B cell (primary cell): ENCODE data around the gene LGI1. TPM values are rescaled to one million over a fixed set of nuclear protein-coding genes. Genes with fewer than 3 reads are reported as not detected.

Experiments used
- ATAC-seq: fragments of 200-7000 bp; cut with Tn5 transposase; one replicate; pipeline ENCODE4 v1.10.0; 2021; ENCODE audit warnings: low read depth, mild to moderate bottlenecking, moderate number of reproducible peaks, moderate library complexity
- CTCF ChIA-PET: fragments of 350-600 bp; sonication (Branson Sonifier 250); formaldehyde crosslinking; loops from one replicate; lab custom pipeline; 2021; ENCODE audit warnings: antibody characterized with exemption, inconsistent platforms; lab: Charles Lee
- POLR2A ChIA-PET: fragments of 350-600 bp; sonication (Branson Sonifier 250); formaldehyde crosslinking; loops from one replicate; lab custom pipeline; 2021; ENCODE audit warnings: antibody characterized with exemption; lab: Charles Lee
- DNase-seq: peaks from one replicate; pipeline ENCODE4 v3.0.0; 2013
- H2AFZ ChIP-seq: 2 replicates; pipeline ENCODE4 v1.6.1; 2012; ENCODE audit warnings: mild to moderate bottlenecking, low read depth, low read length; ENCODE audit not compliant: insufficient read depth, poor library complexity, severe bottlenecking
- H3K27ac ChIP-seq, 2 donors: 1 replicate in 1 of 2; 2 replicates in 1 of 2; pipeline ENCODE4 v1.5.1; 2012 to 2013; ENCODE audit warnings: low read length in 2 of 2, mild to moderate bottlenecking in 2 of 2, moderate library complexity in 1 of 2
- H3K27me3 ChIP-seq, 4 experiments: fragments of 200-600 bp in 1 of 4; sonication (generic) in 1 of 4; replicated peaks in 1 of 4; 1 replicate in 2 of 4; 2 replicates in 2 of 4; pipeline versions ENCODE4 v1.6.1 to v1.7.0; 2013 to 2016; ENCODE audit warnings: low read length in 3 of 4, mild to moderate bottlenecking in 2 of 4, mixed read lengths in 1 of 4, moderate library complexity in 1 of 4; ENCODE audit not compliant: insufficient read depth in 4 of 4, control insufficient read depth in 3 of 4; ENCODE audit errors: control extremely low read depth in 1 of 4
- H3K36me3 ChIP-seq, 2 experiments: replicated peaks in 1 of 2; 1 replicate in 1 of 2; 2 replicates in 1 of 2; pipeline versions ENCODE4 v1.6.1 to v1.7.1; 2013; ENCODE audit warnings: low read length in 1 of 2; ENCODE audit not compliant: insufficient read depth in 2 of 2, control insufficient read depth in 1 of 2; ENCODE audit errors: control extremely low read depth in 1 of 2, extremely low read depth in 1 of 2
- H3K4me1 ChIP-seq, 2 donors: fragments of 200-600 bp in 1 of 2; sonication (generic) in 1 of 2; 1 replicate in 1 of 2; 2 replicates in 1 of 2; pipeline versions ENCODE4 v1.5.1 to v1.6.1; 2013 to 2017; ENCODE audit warnings: low read length in 2 of 2; ENCODE audit not compliant: control insufficient read depth in 2 of 2, insufficient read depth in 2 of 2
- H3K4me2 ChIP-seq: replicated peaks from 2 replicates; pipeline ENCODE3; 2012; ENCODE audit warnings: mild to moderate bottlenecking, low read depth, low read length; ENCODE audit not compliant: poor library complexity, severe bottlenecking
- H3K4me3 ChIP-seq, 5 experiments: fragments of 200-600 bp in 1 of 5; sonication (generic) in 1 of 5; 1 replicate in 3 of 5; 2 replicates in 2 of 5; pipeline versions ENCODE4 v1.5.1 to v1.7.0; 2011 to 2016; ENCODE audit warnings: low read length in 4 of 5, mild to moderate bottlenecking in 4 of 5, low read depth in 2 of 5, control low read depth in 1 of 5, moderate library complexity in 1 of 5; ENCODE audit not compliant: insufficient read depth in 1 of 5; ENCODE audit errors: control extremely low read depth in 1 of 5, extremely low read depth in 1 of 5
- H3K79me2 ChIP-seq: fragments of 200-600 bp; sonication (generic); one replicate; pipeline ENCODE4 v1.6.0; 2016; ENCODE audit warnings: low read length; ENCODE audit not compliant: control insufficient read depth, insufficient read depth
- H3K9ac ChIP-seq: fragments of 200-600 bp; sonication (generic); 2 replicates; pipeline ENCODE4 v1.6.1; 2017; ENCODE audit warnings: mild to moderate bottlenecking, low read length, moderate library complexity
- H3K9me3 ChIP-seq, 3 donors: one replicate each; pipeline versions ENCODE4 v1.6.1 to v1.7.1; 2013; ENCODE audit warnings: low read length in 2 of 3; ENCODE audit not compliant: control insufficient read depth in 2 of 3, insufficient read depth in 1 of 3; ENCODE audit errors: control extremely low read depth in 1 of 3
- H4K20me1 ChIP-seq: 2 replicates; pipeline ENCODE4 v1.6.0; 2012; ENCODE audit warnings: mild to moderate bottlenecking, low read length; ENCODE audit not compliant: insufficient read depth, control insufficient read depth, poor library complexity, severe bottlenecking
- H3K27ac Mint-ChIP-seq: one replicate; pipeline ENCODE4 v1.8.0; 2021; ENCODE audit warnings: mixed read lengths
- H3K27me3 Mint-ChIP-seq: one replicate; pipeline ENCODE4 v1.8.0; 2021; ENCODE audit warnings: mixed read lengths
- H3K4me1 Mint-ChIP-seq: one replicate; pipeline ENCODE4 v1.8.0; 2021; ENCODE audit warnings: mixed read lengths
- H3K4me3 Mint-ChIP-seq: one replicate; pipeline ENCODE4 v1.8.0; 2021; ENCODE audit warnings: mixed read lengths
- H3K9me3 Mint-ChIP-seq: one replicate; pipeline ENCODE4 v1.8.0; 2022; ENCODE audit warnings: mixed read lengths; ENCODE audit not compliant: insufficient read depth
- CTCF ChIP-seq: fragments of 200-600 bp; IDR thresholded peaks from one replicate; pipeline ENCODE4 v1.8.0; 2022; ENCODE audit warnings: antibody characterized with exemption, mild to moderate bottlenecking
- EZH2 ChIP-seq: IDR thresholded peaks from 2 replicates; pipeline ENCODE4 v1.6.1; 2012; ENCODE audit warnings: borderline replicate concordance, low read depth, mild to moderate bottlenecking, moderate library complexity, low read length; ENCODE audit not compliant: insufficient read depth, poor library complexity, severe bottlenecking
- WGBS: methylation state at CpG from one replicate; pipeline ENCODE4 v1.1.5; 2013; ENCODE audit warnings: missing lambda C conversion rate; ENCODE audit not compliant: insufficient coverage; 5-methylcytosine and 5-hydroxymethylcytosine counted together
- intact Hi-C: fragments of 100-400 bp; cut with micrococcal nuclease; formaldehyde crosslinking; loops from one replicate; pipeline ENCODE4 v1.10.0; 2022
- polyA plus RNA-seq: library from polyadenylated mRNA; depleted of rRNA; stranded (reverse); fragments of >200 nt; gene quantifications from 2 replicates; pipeline ENCODE4 v1.2.3, GENCODE V29; 2012
- total RNA-seq, 2 donors: library from RNA; stranded (reverse); fragments of 120-200 nt in 1 of 2; gene quantifications; 1 replicate in 1 of 2; 2 replicates in 1 of 2; pipeline versions ENCODE4 v1.2.3 to v1.2.4, GENCODE V29; 2013 to 2022

The LGI1 gene
- total and polyA plus RNA-seq, 2 donors (not counting 1 experiment from before 2014, with no cell fraction given) = not detected

GRCh38 chr10:93815304-93816096 is 57.8 kb downstream of the LGI1 start:
- no peak overlapping the region for H3K27ac Mint-ChIP-seq
- H3K9me3 ChIP-seq = peaks cover 0 to 2% (median 0%) of the 10 kb centered on the region in 3 donors
- WGBS = 49% methylated on average over 8 of the region's 10 CpGs
- CTCF ChIA-PET = interaction anchor here (0.7 to 3.6 kb wide), 16 partner anchors 8 to 629 kb away, joined by 3 to 40 read pairs (median 3); partner anchors contain the start of gene FRA10AC1
- peaks cover 3% of the 10 kb centered on the region for H3K9me3 Mint-ChIP-seq
- no peaks in the 10 kb centered on the region for H3K79me2 ChIP-seq
- no peaks in the 10 kb centered on the region for H3K4me1 Mint-ChIP-seq
- H3K4me3 Mint-ChIP-seq = no peak overlapping the region
- POLR2A ChIA-PET = interaction anchor here (1.6 kb wide), 1 partner anchor 113 kb away, joined by 4 read pairs; the partner anchor contains the start of gene FRA10AC1
- no peaks in the 10 kb centered on the region for H4K20me1 ChIP-seq
- H2AFZ ChIP-seq = no peak overlapping the region
- intact Hi-C loops = loop anchor here (1.0 kb wide), 1 partner anchor 113 kb away; the partner anchor contains the start of gene FRA10AC1
- TF ChIP-seq EZH2 = no peak
- TF ChIP-seq CTCF = no peak
- ATAC-seq = no peak
- H3K4me1 ChIP-seq = no peaks in the 10 kb centered on the region
- H3K9ac ChIP-seq = no peak overlapping the region
- peaks cover 66% of the 10 kb centered on the region for H3K27me3 Mint-ChIP-seq
- H3K4me2 ChIP-seq = no peak overlapping the region
- no peak overlapping the region for H3K4me3 ChIP-seq
- no peak overlapping the region for H3K27ac ChIP-seq
- H3K27me3 ChIP-seq = peaks cover 0 to 21% (median 5%) of the 10 kb centered on the region in 4 experiments
- DNase-seq = no peak
- H3K36me3 ChIP-seq = no peaks in the 10 kb centered on the region
